Nephron (organoid): ENCODE measurements around the gene NRSN2.

Experiments used
- H3K27ac Mint-ChIP-seq, 3 experiments: 2 replicates each; pipeline ENCODE4 v1.8.0; 2020; ENCODE audit warnings: mixed read lengths in 3 of 3, mild to moderate bottlenecking in 2 of 3, moderate library complexity in 1 of 3
- H3K27me3 Mint-ChIP-seq: 2 replicates; pipeline ENCODE4 v1.8.0; 2021; ENCODE audit warnings: low read depth, mild to moderate bottlenecking, moderate library complexity, mixed read lengths
- H3K36me3 Mint-ChIP-seq: 2 replicates; pipeline ENCODE4 v1.8.0; 2020; ENCODE audit warnings: low read depth, mixed read lengths
- H3K4me1 Mint-ChIP-seq: 2 replicates; pipeline ENCODE4 v1.8.0; 2020; ENCODE audit warnings: mixed read lengths
- H3K4me3 Mint-ChIP-seq, 3 experiments: 2 replicates each; pipeline ENCODE4 v1.8.0; 2020; ENCODE audit warnings: mild to moderate bottlenecking in 3 of 3, mixed read lengths in 3 of 3, moderate library complexity in 2 of 3
- H3K9me3 Mint-ChIP-seq: 2 replicates; pipeline ENCODE4 v1.8.0; 2020; ENCODE audit warnings: mixed read lengths
- CTCF ChIP-seq, 3 experiments: fragments of 200-600 bp; sonication (generic); IDR thresholded peaks; one replicate each; pipeline ENCODE4 v1.5.0; 2021; ENCODE audit warnings: antibody characterized with exemption in 3 of 3; ENCODE audit not compliant: unreplicated experiment in 3 of 3

NRSN2 gene

GRCh38 chr20:346640-347316 is at the start of gene NRSN2:
TSS of gene NRSN2 (plus strand) at chr20:347111. CDS start at chr20:349644, 2,533 bp downstream.
- Mint-ChIP-seq H3K4me3 (peak within 1 kb of the TSS; percentile 87 to 93 (median 93)), H3K9me3 (no peaks in the 10 kb centered on the region), H3K4me1 (peaks cover 10% of the 10 kb centered on the region), H3K36me3 (peaks cover 19% of the 10 kb centered on the region), H3K27me3 (no peaks in the 10 kb centered on the region), H3K27ac (peak within 1 kb of the TSS; percentile 93 to 99 (median 99))
- no peak for TF ChIP-seq CTCF (IDR thresholded peaks at IDR 0.05; ENCODE audit: unreplicated experiment in 3 of 3)

GRCh38 chr20:297925-298775 is 48.8 kb upstream of the NRSN2 start:
- H3K27ac Mint-ChIP-seq, result peak overlapping the region; percentile 96 to 98 (median 97)
- no peaks in the 10 kb centered on the region for H3K27me3 Mint-ChIP-seq
- H3K36me3 Mint-ChIP-seq, result peaks cover 14% of the 10 kb centered on the region
- H3K4me3 Mint-ChIP-seq, result peak overlapping the region; percentile 96 to 99 (median 99)
- no peak for TF ChIP-seq CTCF (IDR thresholded peaks at IDR 0.05; ENCODE audit: unreplicated experiment in 3 of 3)
- H3K9me3 Mint-ChIP-seq, result no peaks in the 10 kb centered on the region
- peaks cover 52% of the 10 kb centered on the region for H3K4me1 Mint-ChIP-seq

GRCh38 chr20:298776-299391 is 48.0 kb upstream of the NRSN2 start:
- Mint-ChIP-seq H3K4me3 (peak overlapping the region; percentile 96 to 99 (median 99)), H3K27me3 (no peaks in the 10 kb centered on the region), H3K27ac (peak overlapping the region; percentile 96 to 98 (median 97)), H3K9me3 (no peaks in the 10 kb centered on the region), H3K4me1 (peaks cover 58% of the 10 kb centered on the region), H3K36me3 (peaks cover 18% of the 10 kb centered on the region)
- no peak for TF ChIP-seq CTCF (IDR thresholded peaks at IDR 0.05; ENCODE audit: unreplicated experiment in 3 of 3)

GRCh38 chr20:300345-300990 is 46.4 kb upstream of the NRSN2 start:
- TF ChIP-seq CTCF (IDR thresholded peaks at IDR 0.05; ENCODE audit: unreplicated experiment in 3 of 3), result no peak
- Mint-ChIP-seq H3K4me1 (peaks cover 60% of the 10 kb centered on the region), H3K27me3 (no peaks in the 10 kb centered on the region), H3K36me3 (peaks cover 20% of the 10 kb centered on the region), H3K9me3 (no peaks in the 10 kb centered on the region), H3K4me3 (peak overlapping the region; percentile 96 to 99 (median 99)), H3K27ac (peak overlapping the region; percentile 96 to 98 (median 97))

- no peak for TF ChIP-seq CTCF (IDR thresholded peaks at IDR 0.05; ENCODE audit: unreplicated experiment in 3 of 3)
- Mint-ChIP-seq H3K4me1 (peaks cover 47% of the 10 kb centered on the region), H3K4me3 (peak overlapping the region in 1 of 3 experiments; percentile 15), H3K27me3 (no peaks in the 10 kb centered on the region), H3K27ac (peak overlapping the region; percentile 96 to 98 (median 97)), H3K36me3 (peaks cover 20% of the 10 kb centered on the region), H3K9me3 (no peaks in the 10 kb centered on the region)
Observed at GRCh38 chr20:301886-302848, 44.7 kb upstream of the NRSN2 start.
